Measurements from ENCODE around the gene MAPK14. TPM values are rescaled to one million over a fixed set of nuclear protein-coding genes. Genes with fewer than 3 reads are reported as not detected.

Gene MAPK14
- total RNA-seq, 1 donor from 2014 or later, result 36.5 TPM

DNA sequence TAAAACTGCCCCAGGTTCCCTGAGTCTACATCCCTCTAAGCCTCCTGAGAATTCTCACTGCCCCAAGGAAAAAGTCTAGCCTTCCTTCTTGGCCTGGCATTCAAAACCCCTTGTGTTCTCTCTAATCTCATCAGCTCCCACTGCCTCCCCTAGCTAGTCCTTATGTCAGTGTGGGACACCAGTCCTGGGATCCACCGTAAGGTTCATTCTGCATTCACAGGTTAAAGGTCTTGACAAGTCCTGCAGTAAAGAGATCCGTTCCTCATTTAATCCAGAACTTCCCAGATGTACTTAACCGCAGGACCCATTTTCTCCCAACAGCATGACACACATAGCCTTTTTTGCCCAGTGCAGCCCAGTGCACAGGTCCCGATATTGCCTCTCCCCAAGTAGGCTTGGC, 114.4 kb downstream of the MAPK14 start:
- no peak for DNase-seq (ENCODE audit: low spot score)
- no peaks in the 10 kb centered on the region for H3K4me1 Mint-ChIP-seq (ENCODE audit: low read depth)
- no peaks in the 10 kb centered on the region for H3K36me3 Mint-ChIP-seq (ENCODE audit: low read depth)
- no peaks in the 10 kb centered on the region for H3K9me3 Mint-ChIP-seq (ENCODE audit: low read depth)
- no peak overlapping the region for H3K27ac Mint-ChIP-seq (ENCODE audit: unreplicated experiment)
- TF ChIP-seq, protein P1, sequence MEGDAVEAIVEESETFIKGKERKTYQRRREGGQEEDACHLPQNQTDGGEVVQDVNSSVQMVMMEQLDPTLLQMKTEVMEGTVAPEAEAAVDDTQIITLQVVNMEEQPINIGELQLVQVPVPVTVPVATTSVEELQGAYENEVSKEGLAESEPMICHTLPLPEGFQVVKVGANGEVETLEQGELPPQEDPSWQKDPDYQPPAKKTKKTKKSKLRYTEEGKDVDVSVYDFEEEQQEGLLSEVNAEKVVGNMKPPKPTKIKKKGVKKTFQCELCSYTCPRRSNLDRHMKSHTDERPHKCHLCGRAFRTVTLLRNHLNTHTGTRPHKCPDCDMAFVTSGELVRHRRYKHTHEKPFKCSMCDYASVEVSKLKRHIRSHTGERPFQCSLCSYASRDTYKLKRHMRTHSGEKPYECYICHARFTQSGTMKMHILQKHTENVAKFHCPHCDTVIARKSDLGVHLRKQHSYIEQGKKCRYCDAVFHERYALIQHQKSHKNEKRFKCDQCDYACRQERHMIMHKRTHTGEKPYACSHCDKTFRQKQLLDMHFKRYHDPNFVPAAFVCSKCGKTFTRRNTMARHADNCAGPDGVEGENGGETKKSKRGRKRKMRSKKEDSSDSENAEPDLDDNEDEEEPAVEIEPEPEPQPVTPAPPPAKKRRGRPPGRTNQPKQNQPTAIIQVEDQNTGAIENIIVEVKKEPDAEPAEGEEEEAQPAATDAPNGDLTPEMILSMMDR (IDR thresholded peaks at IDR 0.05), result no peak
- H3K4me3 Mint-ChIP-seq (ENCODE audit: unreplicated experiment), result no peak overlapping the region
- H3K27me3 Mint-ChIP-seq (ENCODE audit: low read depth), result no peaks in the 10 kb centered on the region

DNA sequence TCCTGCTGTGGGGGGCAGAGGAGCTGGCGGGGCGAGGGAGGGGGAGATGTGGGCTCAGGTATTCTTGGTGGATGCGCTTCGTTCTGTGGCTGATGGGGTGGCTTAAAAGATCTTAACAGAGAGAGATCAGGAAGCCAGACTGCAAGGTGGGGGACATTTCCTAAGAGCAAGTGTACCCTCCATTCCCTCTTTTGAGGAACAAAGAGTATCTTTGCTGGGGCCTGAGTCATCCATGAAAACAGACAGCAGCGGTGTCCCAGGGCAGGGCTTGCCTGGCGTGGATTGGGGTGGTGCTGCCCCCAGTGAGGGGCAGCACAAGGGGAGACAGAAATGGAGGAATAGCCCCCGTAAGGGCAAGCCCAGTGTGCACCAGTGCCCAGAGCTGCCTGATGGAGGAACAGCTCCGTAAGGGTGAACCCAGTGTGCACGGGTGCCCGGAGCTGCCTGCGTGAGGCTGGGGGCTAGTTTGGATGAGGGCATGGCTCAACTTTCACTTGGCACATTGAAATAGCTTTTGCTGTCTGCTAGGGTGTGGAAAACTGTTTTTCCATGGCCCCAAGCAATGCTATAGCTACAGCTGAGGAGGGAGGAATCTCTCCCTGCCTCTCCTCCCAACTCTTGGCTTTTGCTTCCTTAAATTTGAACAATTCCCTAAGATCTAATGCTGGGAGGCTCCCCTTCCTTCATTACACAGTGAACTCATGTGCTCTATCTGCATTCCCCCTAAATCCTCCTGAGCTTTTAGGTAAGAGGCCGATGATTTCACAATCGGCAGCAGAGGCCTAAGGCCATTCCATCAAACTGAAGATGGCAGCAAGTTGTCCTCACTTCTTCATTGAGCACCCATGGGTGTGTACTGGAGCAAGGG, 115.6 kb downstream of the MAPK14 start:
- Mint-ChIP-seq H3K9me3 (ENCODE audit: low read depth) (peaks cover under 1% of the 10 kb centered on the region), H3K27me3 (ENCODE audit: low read depth) (no peaks in the 10 kb centered on the region), H3K4me1 (ENCODE audit: low read depth) (no peaks in the 10 kb centered on the region), H3K4me3 (ENCODE audit: unreplicated experiment) (no peak overlapping the region), H3K36me3 (ENCODE audit: low read depth) (peaks cover under 1% of the 10 kb centered on the region), H3K27ac (ENCODE audit: unreplicated experiment) (no peak overlapping the region)
- TF ChIP-seq, protein P1 (IDR thresholded peaks at IDR 0.05), result no peak
- DNase-seq (ENCODE audit: low spot score), result no peak

DNA sequence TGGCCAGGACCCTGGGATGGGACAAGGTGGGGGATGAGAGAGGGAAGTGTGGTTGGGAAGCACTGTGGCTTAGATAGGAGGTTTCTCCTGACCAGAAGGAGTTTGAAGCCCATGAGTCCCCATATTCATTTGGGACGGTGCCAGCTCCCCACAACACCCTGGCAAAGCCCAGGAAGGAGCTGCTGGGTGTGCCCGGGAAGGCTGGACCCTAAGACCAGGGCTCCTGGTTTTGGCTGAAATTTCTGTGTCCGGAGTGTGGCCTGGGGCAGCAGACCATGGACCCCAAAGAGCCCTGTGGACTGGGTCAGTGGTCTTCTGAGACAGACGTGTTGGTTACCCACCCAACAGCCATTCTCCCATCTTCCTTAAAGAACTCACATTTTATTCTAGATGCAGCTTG, 117.9 kb downstream of the MAPK14 start:
- DNase-seq (ENCODE audit: low spot score), result no peak
- no peak overlapping the region for H3K27ac Mint-ChIP-seq (ENCODE audit: unreplicated experiment)
- no peaks in the 10 kb centered on the region for H3K27me3 Mint-ChIP-seq (ENCODE audit: low read depth)

DNA sequence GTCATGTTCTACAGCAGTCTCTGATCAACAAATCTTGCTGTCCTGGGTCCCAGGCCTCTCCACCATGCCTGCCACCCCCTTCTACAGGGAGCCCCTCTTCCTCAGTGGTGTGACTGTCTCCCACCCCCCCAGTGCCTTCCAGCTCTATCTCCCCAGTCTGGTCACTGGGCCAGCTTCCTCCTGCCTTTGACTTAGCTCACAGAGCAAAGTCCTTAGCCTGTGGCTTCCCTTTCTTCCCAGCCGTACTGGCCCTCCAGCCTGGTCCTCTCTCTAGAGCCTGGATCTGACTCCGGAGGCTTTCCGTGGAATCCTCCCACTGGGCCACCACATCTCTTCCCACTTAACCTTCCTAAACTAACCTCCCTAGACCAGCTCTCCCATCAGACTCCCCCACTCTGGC, 119.7 kb downstream of the MAPK14 start:
- Mint-ChIP-seq H3K9me3 (ENCODE audit: low read depth) (peaks cover 6% of the 10 kb centered on the region), H3K27me3 (ENCODE audit: low read depth) (no peaks in the 10 kb centered on the region), H3K4me1 (ENCODE audit: low read depth) (no peaks in the 10 kb centered on the region), H3K4me3 (ENCODE audit: unreplicated experiment) (no peak overlapping the region), H3K27ac (ENCODE audit: unreplicated experiment) (no peak overlapping the region), H3K36me3 (ENCODE audit: low read depth) (peaks cover 3% of the 10 kb centered on the region)
- TF ChIP-seq, protein P1 (IDR thresholded peaks at IDR 0.05), result no peak
- no peak for DNase-seq (ENCODE audit: low spot score)

More for the DNA sequence above, 117.9 kb downstream of the MAPK14 start:
- Mint-ChIP-seq H3K4me1 (ENCODE audit: low read depth) (no peaks in the 10 kb centered on the region), H3K9me3 (ENCODE audit: low read depth) (peaks cover 6% of the 10 kb centered on the region), H3K36me3 (ENCODE audit: low read depth) (peaks cover 3% of the 10 kb centered on the region), H3K4me3 (ENCODE audit: unreplicated experiment) (no peak overlapping the region)
- TF ChIP-seq, protein P1 (IDR thresholded peaks at IDR 0.05), result no peak

DNA sequence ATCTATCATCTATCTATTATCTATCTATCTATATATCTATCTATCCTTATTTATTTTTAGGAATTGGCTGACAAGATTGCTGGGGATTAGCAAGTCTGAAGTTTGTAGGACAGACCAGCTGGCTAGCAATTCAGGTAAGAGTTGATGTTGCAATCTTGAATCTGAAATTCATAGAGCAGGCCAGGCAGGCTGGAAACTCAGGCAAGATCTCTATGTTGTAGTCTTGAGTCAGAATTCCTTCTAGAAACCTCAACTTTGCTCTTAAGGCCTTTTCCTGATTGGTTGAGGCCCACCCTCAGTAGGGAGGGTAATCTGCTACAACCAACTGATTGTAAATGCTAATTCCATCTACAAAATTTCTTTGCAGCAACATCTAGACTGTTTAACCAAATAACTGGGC, 121.9 kb downstream of the MAPK14 start:
- H3K4me1 Mint-ChIP-seq (ENCODE audit: low read depth), result no peaks in the 10 kb centered on the region
- H3K36me3 Mint-ChIP-seq (ENCODE audit: low read depth), result peaks cover 9% of the 10 kb centered on the region
- no peak overlapping the region for H3K27ac Mint-ChIP-seq (ENCODE audit: unreplicated experiment)
- H3K9me3 Mint-ChIP-seq (ENCODE audit: low read depth), result peaks cover 14% of the 10 kb centered on the region
- H3K4me3 Mint-ChIP-seq (ENCODE audit: unreplicated experiment), result no peak overlapping the region
- H3K27me3 Mint-ChIP-seq (ENCODE audit: low read depth), result peaks cover 2% of the 10 kb centered on the region
- DNase-seq (ENCODE audit: low spot score), result no peak
- TF ChIP-seq, protein P1 (IDR thresholded peaks at IDR 0.05), result no peak

All from chondrocyte (in vitro differentiated cells).